GM18909 (cell line): Measurements from ENCODE around the gene RIOK3.

Experiments
- ATAC-seq: cut with Tn5 transposase; IDR thresholded peaks from one replicate; pipeline ENCODE4 v1.9.1; 2021; ENCODE audit warnings: mild to moderate bottlenecking; ENCODE audit not compliant: unreplicated experiment, poor library complexity

Gene RIOK3

DNA sequence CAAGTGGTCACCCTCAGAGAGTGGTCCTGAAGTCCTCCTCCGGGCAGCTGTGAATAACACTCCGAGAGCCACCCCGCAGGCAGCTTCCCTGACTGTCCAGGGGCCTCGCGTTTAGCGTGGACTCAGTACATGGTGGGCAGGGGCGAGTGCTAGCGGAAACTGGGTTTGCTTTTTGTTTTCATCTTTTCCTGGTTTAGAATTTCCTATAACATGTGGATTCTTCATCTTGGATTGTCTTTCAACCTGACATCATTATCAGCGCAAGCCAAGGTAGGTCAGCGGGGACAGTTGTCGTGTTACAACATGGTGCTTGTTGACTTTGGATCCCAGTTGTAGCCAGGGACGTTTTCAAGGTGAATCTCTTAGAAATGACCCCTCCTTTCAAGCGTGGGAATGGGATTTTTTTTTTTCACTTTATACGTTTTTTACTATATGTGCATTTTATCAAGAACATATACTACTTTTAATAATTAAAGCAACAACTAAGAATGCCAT lies 71.2 kb downstream of the RIOK3 start:
- ATAC-seq = no peak

- no peak for ATAC-seq
These were observed 73.5 kb downstream of the RIOK3 start for GRCh38 chr18:23526501-23527063.

- ATAC-seq = no peak
These were observed 75.7 kb downstream of the RIOK3 start for GRCh38 chr18:23528580-23529472.

DNA sequence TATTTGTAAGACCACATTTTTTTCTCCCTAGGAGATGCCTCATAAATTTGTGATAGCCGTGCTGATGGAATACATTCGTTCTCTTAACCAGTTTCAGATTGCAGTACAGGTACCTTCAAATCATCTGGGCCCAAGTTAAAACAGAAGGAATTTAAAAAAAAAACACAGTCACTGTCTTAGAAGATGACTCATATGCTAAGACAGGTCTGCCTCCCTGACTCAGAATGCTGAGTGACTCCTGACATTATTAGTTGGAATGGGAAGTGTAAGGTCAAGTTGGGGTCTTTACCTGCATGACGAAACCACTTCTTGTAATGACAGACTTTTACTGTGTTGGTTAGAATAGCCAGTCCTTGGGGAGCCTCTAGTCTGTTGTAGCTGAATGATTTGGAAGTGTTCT lies 76.5 kb downstream of the RIOK3 start:
- no peak for ATAC-seq

- no peak for ATAC-seq
These were observed 77.1 kb downstream of the RIOK3 start for GRCh38 chr18:23530195-23530594.

DNA sequence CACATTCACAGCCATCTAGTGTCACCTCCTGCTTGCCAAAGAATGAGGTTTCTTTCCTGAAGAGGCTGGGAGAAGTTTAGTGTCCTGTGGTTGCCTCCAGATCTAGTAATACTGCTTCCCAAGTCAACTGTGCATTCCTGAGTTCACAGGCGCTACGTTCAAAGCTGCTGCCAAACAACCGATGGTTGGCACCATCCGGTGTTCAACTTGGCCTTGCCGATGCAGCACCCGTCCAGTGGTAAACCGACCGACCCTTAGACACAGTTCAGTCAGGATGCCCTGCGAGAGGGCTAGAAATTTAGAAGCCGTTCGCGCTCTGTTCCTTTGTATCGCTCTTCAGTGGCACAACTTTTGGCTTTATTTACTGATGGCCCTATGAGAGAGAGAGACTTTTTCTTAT lies 78.8 kb downstream of the RIOK3 start:
- no peak for ATAC-seq
